A673 (cell line): Measurements from ENCODE around the gene RNF41. TPM values are rescaled to one million over a fixed set of nuclear protein-coding genes. Genes with fewer than 3 reads are reported as not detected.

ENCODE experiments used
- BruUV-seq: library from RNA; stranded (reverse); fragments of 400-500 nt; replicated peaks from 2 replicates; lab custom pipeline; 2021; lab: Mats Ljungman, UMichigan
- CTCF ChIA-PET: fragments of 300-600 bp; sonication (Branson Sonifier 250); formaldehyde crosslinking; loops from one replicate; lab custom pipeline; 2022; ENCODE audit warnings: antibody characterized with exemption; lab: Charles Lee
- POLR2A ChIA-PET: fragments of 300-600 bp; sonication (Branson Sonifier 250); formaldehyde crosslinking; loops from one replicate; lab custom pipeline; 2022; ENCODE audit warnings: antibody characterized with exemption; ENCODE audit not compliant: low non-redundant PET; lab: Charles Lee
- DNase-seq: peaks from one replicate; pipeline ENCODE4 v3.0.0-alpha.2; 2015; ENCODE audit warnings: low spot score
- H3K27ac ChIP-seq: fragments of 200-600 bp; sonication (generic); 2 replicates; pipeline ENCODE4 v1.5.1; 2016; ENCODE audit warnings: mixed run types, low read depth, mild to moderate bottlenecking, mixed read lengths, antibody characterized with exemption, low read length; ENCODE audit not compliant: poor library complexity, severe bottlenecking
- H3K27me3 ChIP-seq: fragments of 200-600 bp; sonication (generic); replicated peaks from 2 replicates; pipeline ENCODE4 v1.6.1; 2017; ENCODE audit warnings: mixed run types, low read depth, mild to moderate bottlenecking, mixed read lengths, antibody characterized with exemption, low read length; ENCODE audit not compliant: insufficient read depth, poor library complexity
- H3K36me3 ChIP-seq: fragments of 200-600 bp; sonication (generic); 2 replicates; pipeline ENCODE4 v1.6.1; 2016; ENCODE audit warnings: mixed run types, mild to moderate bottlenecking, mixed read lengths, antibody characterized with exemption, low read length; ENCODE audit not compliant: insufficient read depth, poor library complexity, severe bottlenecking
- H3K4me1 ChIP-seq: fragments of 200-600 bp; sonication (generic); 2 replicates; pipeline ENCODE4 v1.6.1; 2017; ENCODE audit warnings: mixed run types, mild to moderate bottlenecking, mixed read lengths, antibody characterized with exemption, low read length; ENCODE audit not compliant: insufficient read depth, poor library complexity, severe bottlenecking
- H3K4me3 ChIP-seq: fragments of 200-600 bp; sonication (generic); 2 replicates; pipeline ENCODE4 v1.5.1; 2016; ENCODE audit warnings: low read depth, mixed run types, mild to moderate bottlenecking, mixed read lengths, low read length; ENCODE audit not compliant: poor library complexity, severe bottlenecking
- H3K9me3 ChIP-seq: fragments of 200-600 bp; sonication (generic); 2 replicates; pipeline ENCODE4 v1.6.1; 2016; ENCODE audit warnings: mixed run types, low read depth, mild to moderate bottlenecking, mixed read lengths, antibody characterized with exemption, low read length; ENCODE audit not compliant: poor library complexity, severe bottlenecking
- EZH2 ChIP-seq: fragments of 200-600 bp; sonication (generic); IDR thresholded peaks from 2 replicates; pipeline ENCODE4 v1.6.1; 2017; ENCODE audit warnings: borderline replicate concordance, low read depth, mild to moderate bottlenecking, mixed read lengths, antibody characterized with exemption, low read length; ENCODE audit not compliant: poor library complexity, severe bottlenecking
- intact Hi-C: fragments of 100-400 bp; cut with micrococcal nuclease; formaldehyde crosslinking; loops from one replicate; pipeline ENCODE4 v1.10.0; 2022; ENCODE audit not compliant: unreplicated experiment
- total RNA-seq: library from RNA; stranded (reverse); gene quantifications from 2 replicates; pipeline ENCODE4 v1.2.3, GENCODE V29; 2021
- TF ChIP-seq, protein P1 (sequence below): fragments of 300-800, 200-600 bp; sonication (generic); conservative IDR thresholded peaks from 2 replicates; pipeline ENCODE4 v1.5.1; 2017; ENCODE audit warnings: low read depth, mild to moderate bottlenecking, antibody characterized with exemption, low read length, moderate library complexity, mixed read lengths

The RNF41 gene
- total RNA-seq, 1 experiment from 2014 or later: 48.1 TPM

DNA sequence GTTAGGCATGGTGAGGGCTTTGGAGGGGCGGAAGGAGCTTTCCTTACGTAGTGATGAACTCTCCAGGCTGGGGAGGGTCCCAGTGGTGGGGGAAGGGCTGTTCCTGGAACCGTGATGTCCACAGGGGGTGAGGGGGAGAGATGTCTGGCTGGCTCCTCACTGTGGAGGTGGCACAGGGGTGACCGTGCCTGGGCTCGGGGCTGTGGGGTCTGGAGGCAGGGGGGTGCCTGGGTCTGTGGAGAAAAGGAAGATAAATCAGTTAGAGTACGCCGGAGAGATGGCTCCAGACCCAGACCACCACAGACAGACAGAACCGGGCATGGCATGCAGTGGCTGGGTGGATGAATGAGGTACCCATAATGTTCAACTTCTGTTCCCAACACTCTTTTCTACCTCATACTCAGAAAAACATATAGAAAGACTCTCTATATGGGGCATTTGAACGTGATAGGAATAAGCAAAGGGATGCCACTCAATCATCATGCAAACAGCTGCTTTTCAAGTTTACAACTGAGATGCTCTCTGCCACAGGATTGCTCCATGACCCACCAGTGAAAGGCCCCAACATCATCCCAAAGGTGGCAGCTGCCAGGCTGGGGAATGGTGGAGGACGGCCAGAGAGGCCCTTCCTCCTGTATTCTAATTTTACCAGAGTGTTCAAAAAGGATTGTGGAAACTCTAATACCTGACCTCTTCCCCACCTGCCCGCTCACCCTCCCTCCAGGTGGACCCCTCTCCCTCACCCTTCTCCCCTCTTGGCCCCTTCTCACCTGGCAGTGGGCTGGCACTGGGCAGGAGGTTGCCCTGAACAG, 58.0 kb downstream of the RNF41 start:
- H3K27me3 ChIP-seq: no peaks in the 10 kb centered on the region
- BruUV-seq: no TSS peak
- H3K36me3 ChIP-seq: peaks cover 80% of the 10 kb centered on the region
- intact Hi-C loops: no loop called here
- TF ChIP-seq EZH2: no peak
- TF ChIP-seq, protein P1, sequence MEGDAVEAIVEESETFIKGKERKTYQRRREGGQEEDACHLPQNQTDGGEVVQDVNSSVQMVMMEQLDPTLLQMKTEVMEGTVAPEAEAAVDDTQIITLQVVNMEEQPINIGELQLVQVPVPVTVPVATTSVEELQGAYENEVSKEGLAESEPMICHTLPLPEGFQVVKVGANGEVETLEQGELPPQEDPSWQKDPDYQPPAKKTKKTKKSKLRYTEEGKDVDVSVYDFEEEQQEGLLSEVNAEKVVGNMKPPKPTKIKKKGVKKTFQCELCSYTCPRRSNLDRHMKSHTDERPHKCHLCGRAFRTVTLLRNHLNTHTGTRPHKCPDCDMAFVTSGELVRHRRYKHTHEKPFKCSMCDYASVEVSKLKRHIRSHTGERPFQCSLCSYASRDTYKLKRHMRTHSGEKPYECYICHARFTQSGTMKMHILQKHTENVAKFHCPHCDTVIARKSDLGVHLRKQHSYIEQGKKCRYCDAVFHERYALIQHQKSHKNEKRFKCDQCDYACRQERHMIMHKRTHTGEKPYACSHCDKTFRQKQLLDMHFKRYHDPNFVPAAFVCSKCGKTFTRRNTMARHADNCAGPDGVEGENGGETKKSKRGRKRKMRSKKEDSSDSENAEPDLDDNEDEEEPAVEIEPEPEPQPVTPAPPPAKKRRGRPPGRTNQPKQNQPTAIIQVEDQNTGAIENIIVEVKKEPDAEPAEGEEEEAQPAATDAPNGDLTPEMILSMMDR: no peak
- CTCF ChIA-PET: no interaction called here
- peak overlapping the region; percentile 56 for H3K27ac ChIP-seq
- DNase-seq: no peak
- H3K4me1 ChIP-seq: peaks cover 29% of the 10 kb centered on the region
- POLR2A ChIA-PET: no interaction called here
- no peak overlapping the region for H3K4me3 ChIP-seq
- no peaks in the 10 kb centered on the region for H3K9me3 ChIP-seq

- Histone ChIP-seq H3K9me3 (no peaks in the 10 kb centered on the region), H3K27me3 (no peaks in the 10 kb centered on the region), H3K4me3 (no peak overlapping the region), H3K27ac (peak overlapping the region; percentile 56), H3K36me3 (peaks cover 75% of the 10 kb centered on the region), H3K4me1 (peaks cover 29% of the 10 kb centered on the region)
- CTCF ChIA-PET: interaction anchor here (0.7 kb wide), 1 partner anchor 77 kb away, joined by 4 read pairs; no protein-coding TSS in a partner anchor
- intact Hi-C loops: no loop called here
- peak; percentile 63 for DNase-seq
- POLR2A ChIA-PET: interaction anchor here (0.6 to 0.8 kb wide), 4 partner anchors 11 to 90 kb away, joined by 3 to 6 read pairs (median 4); partner anchors contain the start of gene SMARCC2
- TF ChIP-seq EZH2: no peak
- TF ChIP-seq, protein P1: no peak
- BruUV-seq: TSS peak; percentile 64
These were observed 59.0 kb downstream of the RNF41 start for GRCh38 chr12:56162468-56163290.

DNA sequence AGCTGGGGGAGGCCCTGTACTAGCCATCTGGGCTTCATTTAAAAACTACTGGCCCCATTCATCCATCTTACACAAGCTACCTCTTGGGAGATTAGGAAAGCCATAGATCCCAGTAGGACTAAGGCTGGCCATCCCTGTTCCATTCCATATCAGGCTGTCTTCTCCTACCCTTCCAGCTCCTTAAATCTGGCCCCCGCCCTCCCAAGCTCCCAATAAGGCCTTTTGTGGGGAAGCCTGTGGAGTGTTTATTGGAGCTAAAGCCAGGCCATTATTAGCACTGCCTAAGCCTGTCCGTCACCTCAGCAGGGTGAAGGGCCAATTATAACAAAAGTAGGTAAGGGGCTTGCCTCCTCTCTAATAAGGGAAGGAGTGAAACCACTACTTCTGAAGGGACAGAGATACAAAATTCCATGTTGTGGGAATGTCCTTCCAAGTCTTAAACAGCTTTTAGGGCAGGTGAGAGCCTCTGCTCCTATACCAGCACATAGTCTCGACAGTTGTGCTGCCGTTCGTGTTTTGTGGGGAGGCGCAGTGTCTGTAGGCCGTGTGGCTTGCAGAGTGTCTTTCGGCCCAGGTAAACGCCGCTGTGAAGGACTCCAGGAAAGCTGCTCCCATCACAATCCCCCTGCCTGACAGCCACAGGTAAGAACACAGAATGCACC, 59.9 kb downstream of the RNF41 start:
- no peak for DNase-seq
- Histone ChIP-seq H3K27ac (peak overlapping the region; percentile 46), H3K36me3 (peaks cover 70% of the 10 kb centered on the region), H3K9me3 (no peaks in the 10 kb centered on the region), H3K27me3 (no peaks in the 10 kb centered on the region), H3K4me3 (no peak overlapping the region), H3K4me1 (peaks cover 29% of the 10 kb centered on the region)
- ChIA-PET CTCF (no interaction called here), POLR2A (no interaction called here)
- BruUV-seq: no TSS peak
- TF ChIP-seq, protein P1: no peak
- no peak for TF ChIP-seq EZH2
- intact Hi-C loops: no loop called here
